GM18870 (cell line): ENCODE results near the gene RHOT1.
"Not testable (repeated sequence)": the region's sequence is repeated elsewhere in the genome, so short reads cannot be mapped to it uniquely, and the experiment has no call there.

Experiments used
- ATAC-seq: cut with Tn5 transposase; IDR thresholded peaks from one replicate; pipeline ENCODE4 v1.9.1; 2021; ENCODE audit warnings: moderate library complexity; ENCODE audit not compliant: unreplicated experiment

The RHOT1 gene

GRCh38 chr17:32123782-32124181, 18.5 kb upstream of the RHOT1 start:
- no peak for ATAC-seq

- no peak for ATAC-seq
Measured at GRCh38 chr17:32124985-32125847, 17.1 kb upstream of the RHOT1 start.

- ATAC-seq, result no peak
Measured at GRCh38 chr17:32125848-32126153, 16.5 kb upstream of the RHOT1 start.

DNA sequence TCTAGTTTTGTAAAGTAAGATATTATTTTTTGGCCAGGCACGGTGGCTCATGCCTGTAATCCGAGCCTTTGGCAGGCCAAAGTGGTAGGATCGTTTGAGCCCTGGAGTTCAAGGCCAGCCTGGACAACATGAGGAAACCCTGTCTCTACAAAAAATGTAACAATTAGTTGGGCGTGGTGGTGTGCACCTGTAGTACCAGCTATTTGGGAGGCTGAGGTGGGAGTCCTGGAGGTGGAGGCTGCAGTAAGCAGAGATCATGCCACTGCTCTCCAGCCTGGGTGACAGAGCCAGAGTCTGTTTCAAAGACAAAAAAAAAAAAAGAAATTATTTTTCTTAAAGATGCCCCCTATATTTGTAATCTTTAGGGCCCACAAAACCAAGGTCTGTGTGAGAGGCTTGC, 16.0 kb upstream of the RHOT1 start:
- ATAC-seq, result no peak

- ATAC-seq, result no peak
Measured at GRCh38 chr17:32126746-32127145, 15.6 kb upstream of the RHOT1 start.

- ATAC-seq, result peak; percentile 65
Measured at GRCh38 chr17:32127158-32127897, 15.0 kb upstream of the RHOT1 start.

- ATAC-seq, result not testable (repeated sequence)
Measured at GRCh38 chr17:32128470-32128869, 13.8 kb upstream of the RHOT1 start.

- not testable (repeated sequence) for ATAC-seq
Measured at GRCh38 chr17:32135497-32136117, 6.7 kb upstream of the RHOT1 start.

DNA sequence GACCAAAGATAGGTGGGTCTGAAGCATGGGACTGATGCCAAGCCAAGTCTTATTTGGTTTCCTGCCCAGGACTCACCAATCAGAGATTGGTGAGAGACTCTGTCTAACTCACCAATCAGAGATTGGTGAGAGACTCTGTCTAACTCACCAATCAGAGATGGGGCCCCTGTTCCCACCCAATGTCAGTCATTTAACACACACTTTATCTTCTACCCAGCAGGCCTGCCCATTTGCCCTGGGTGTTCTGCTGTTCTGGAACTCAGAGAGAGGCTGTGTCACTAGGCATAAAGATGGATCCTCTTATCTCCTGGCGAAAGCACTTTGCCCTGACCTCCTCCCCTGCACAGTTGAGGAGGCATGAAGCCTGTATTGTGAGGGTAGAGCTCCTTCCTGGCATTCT, 5.4 kb upstream of the RHOT1 start:
- ATAC-seq, result no peak

DNA sequence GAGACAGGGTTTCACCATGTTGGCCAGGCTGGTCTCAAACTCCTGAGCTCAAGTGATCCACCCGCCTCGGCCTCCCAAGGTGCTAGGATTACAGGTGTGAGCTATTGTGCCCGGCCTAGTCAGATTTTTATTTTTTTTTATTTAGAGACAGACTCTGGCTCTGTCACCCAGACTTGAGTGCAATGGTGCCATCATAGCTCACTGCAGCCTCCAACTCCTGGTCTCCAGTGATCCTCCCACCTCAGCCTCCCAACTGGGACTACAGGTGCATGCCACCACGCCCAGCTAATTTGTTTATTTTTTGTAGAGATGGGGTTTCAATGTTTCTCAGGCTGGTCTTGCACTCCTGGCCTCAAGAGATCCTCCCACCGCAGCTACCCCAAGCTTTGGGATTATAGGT, 2.8 kb upstream of the RHOT1 start:
- ATAC-seq, result not testable (repeated sequence)

DNA sequence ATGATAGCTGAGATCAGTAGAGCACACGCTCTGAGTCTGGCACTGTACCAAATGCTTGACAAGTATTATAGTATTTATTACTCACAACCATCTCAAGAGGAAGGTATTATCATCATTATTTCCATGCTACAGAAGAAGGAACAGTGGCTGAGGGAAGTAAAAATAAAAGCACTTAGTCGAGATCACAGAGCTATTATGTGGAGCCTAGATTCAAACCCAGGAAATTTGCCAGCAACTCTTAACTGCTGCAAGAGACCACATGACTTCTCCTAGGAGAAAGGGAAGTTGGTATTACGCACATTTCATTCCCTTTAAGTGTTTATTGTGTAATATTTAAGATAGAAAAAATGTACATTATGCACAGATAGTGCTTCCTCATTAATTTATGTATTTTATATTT, 1.0 kb upstream of the RHOT1 start:
- ATAC-seq, result no peak

GRCh38 chr17:32141679-32142037, 644 bp upstream of the RHOT1 start:
- ATAC-seq, result no peak

GRCh38 chr17:32142857-32143526, 690 bp downstream of the RHOT1 start:
- ATAC-seq, result no peak

- no peak for ATAC-seq
Measured at GRCh38 chr17:32143527-32143870, 1.2 kb downstream of the RHOT1 start.

DNA sequence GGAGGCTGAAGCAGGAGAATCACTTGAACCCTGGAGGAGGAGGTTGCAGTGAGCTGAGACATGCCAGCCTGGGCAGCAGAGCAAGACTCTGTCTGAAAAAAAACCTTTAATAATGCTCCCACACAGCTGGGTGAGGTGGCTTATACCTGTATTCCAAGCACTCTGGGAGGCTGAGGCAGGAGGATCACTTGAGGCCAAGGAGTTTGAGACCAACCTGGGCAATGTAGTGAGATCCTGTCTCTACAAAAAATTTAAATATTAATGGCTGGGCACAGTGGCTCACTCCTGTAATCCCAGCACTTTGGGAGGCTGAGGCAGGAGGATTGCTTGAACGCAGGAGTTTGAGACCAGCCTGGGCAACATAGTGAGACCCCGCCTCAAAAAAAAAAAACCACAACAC, 2.1 kb downstream of the RHOT1 start:
- ATAC-seq, result not testable (repeated sequence)

- ATAC-seq, result no peak
Measured at GRCh38 chr17:32148351-32148750, 6.0 kb downstream of the RHOT1 start.

GRCh38 chr17:32150358-32150757, 8.1 kb downstream of the RHOT1 start:
- no peak for ATAC-seq

DNA sequence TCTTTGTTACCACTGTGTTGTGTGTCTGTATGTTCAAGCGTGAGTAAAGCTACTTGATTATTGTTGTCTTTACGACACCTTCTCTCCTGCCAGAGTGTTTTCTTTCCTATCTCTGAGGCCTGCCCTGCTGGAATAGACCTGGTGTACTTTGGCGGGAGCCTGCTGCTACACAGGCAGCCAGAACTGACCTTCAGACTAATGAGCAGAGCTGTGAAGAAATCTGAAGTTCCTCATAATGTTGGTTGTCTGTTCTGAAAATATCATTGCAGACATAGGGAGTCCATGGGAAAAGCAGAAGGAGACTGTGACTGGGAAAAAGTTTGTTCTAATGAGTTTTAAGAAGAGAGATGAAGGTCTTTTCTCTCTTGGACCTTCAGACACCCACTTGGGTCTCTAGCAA, 9.8 kb downstream of the RHOT1 start:
- no peak for ATAC-seq

DNA sequence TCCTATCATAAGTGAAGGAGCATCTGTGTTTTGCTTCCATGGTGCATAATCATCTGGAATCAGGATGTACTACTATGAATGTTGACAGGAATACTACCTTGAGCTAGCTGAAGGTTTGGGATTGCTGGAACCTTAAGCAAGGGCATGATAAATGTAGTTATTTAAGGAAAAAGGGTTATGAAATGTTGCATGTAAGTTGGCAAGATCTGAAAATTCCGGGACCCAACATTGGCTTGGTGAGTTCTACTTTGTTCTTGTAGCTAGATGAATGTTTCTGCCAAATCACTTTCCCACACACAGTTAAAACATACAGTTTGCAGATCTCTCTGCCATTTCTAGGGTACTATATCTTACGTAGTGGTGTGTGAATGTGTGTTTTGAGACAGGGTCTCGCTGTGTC, 13.6 kb downstream of the RHOT1 start:
- ATAC-seq, result no peak

GRCh38 chr17:32156656-32157055, 14.4 kb downstream of the RHOT1 start:
- ATAC-seq, result no peak

GRCh38 chr17:32157225-32157624, 14.9 kb downstream of the RHOT1 start:
- ATAC-seq, result no peak
